Measurements from ENCODE around the gene RAD51C.
"Not testable (repeated sequence)": the region's sequence is repeated elsewhere in the genome, so short reads cannot be mapped to it uniquely, and the experiment has no call there.

Gene RAD51C

DNA sequence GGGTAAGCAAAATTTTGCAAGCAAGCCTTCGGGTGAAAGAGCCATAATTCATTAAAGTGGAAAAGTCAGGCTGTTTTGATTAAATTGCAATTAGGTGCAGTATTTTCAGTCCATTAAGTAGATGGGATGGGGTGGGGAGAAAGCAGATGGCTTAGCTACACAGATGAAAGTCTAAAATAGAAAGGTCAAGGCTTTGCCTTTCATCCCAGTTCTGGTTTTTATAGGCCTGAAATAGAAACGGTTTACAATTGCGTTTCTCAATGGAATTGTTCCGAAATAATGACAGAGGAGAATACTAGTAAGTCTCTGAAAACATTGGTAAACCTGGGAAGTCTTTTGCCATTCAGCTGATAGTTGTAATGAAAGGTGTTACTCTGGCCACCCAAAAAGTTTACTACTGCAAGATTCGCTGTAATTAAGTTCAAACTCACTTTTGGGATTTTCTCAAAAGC lies 64.8 kb downstream of the RAD51C start:
- Histone ChIP-seq H3K9ac (ENCODE audit: low read depth in 1 of 2, low read length in 2 of 2) (no peak overlapping the region), H3K9me3 (ENCODE audit: control insufficient read depth in 2 of 2, low read length in 2 of 2) (no peaks in the 10 kb centered on the region), H3K4me3 (ENCODE audit: low read length in 2 of 2) (peak overlapping the region in 1 of 2 donors; percentile 71), H3K36me3 (ENCODE audit: control insufficient read depth in 2 of 2, insufficient read depth in 2 of 2, low read length in 2 of 2) (no peaks in the 10 kb centered on the region), H3K4me1 (ENCODE audit: control insufficient read depth in 2 of 2, insufficient read depth in 2 of 2, low read length in 2 of 2) (peaks cover 0 to 2% of the 10 kb centered on the region in 2 donors), H3K27ac (ENCODE audit: low read depth in 2 of 2, low read length in 2 of 2) (no peak overlapping the region), H3K27me3 (ENCODE audit: control insufficient read depth in 2 of 2, insufficient read depth in 2 of 2, low read length in 2 of 2) (peaks cover 28 to 29% of the 10 kb centered on the region in 2 donors)

DNA sequence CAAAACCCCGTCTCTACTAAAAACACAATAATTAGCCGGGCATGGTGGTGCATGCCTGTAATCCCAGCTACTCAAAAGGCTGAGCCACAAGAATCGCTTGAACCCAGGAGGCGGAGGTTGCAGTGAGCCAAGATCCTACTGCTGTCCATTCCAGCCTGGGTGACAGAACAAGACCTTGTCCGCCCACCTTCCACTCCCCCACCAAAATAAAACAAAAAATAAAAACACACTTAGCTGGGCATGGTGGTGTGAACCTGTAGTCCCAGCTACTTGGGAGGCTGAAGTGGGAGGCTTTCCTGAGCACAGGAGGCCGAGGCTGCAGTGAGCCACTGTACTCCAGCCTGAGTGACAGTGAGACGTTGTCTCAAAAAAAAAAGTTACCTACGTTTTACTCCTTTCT lies 66.5 kb downstream of the RAD51C start:
- H3K27me3 ChIP-seq (ENCODE audit: control insufficient read depth in 2 of 2, insufficient read depth in 2 of 2, low read length in 2 of 2) = peaks cover 28 to 29% of the 10 kb centered on the region in 2 donors
- peaks cover 0 to 2% of the 10 kb centered on the region in 2 donors for H3K4me1 ChIP-seq (ENCODE audit: control insufficient read depth in 2 of 2, insufficient read depth in 2 of 2, low read length in 2 of 2)
- no peaks in the 10 kb centered on the region for H3K36me3 ChIP-seq (ENCODE audit: control insufficient read depth in 2 of 2, insufficient read depth in 2 of 2, low read length in 2 of 2)
- H3K9me3 ChIP-seq (ENCODE audit: control insufficient read depth in 2 of 2, low read length in 2 of 2) = no peaks in the 10 kb centered on the region
- no peak overlapping the region for H3K9ac ChIP-seq (ENCODE audit: low read depth in 1 of 2, low read length in 2 of 2)
- H3K27ac ChIP-seq (ENCODE audit: low read depth in 2 of 2, low read length in 2 of 2) = no peak overlapping the region
- no peak overlapping the region for H3K4me3 ChIP-seq (ENCODE audit: low read length in 2 of 2)

DNA sequence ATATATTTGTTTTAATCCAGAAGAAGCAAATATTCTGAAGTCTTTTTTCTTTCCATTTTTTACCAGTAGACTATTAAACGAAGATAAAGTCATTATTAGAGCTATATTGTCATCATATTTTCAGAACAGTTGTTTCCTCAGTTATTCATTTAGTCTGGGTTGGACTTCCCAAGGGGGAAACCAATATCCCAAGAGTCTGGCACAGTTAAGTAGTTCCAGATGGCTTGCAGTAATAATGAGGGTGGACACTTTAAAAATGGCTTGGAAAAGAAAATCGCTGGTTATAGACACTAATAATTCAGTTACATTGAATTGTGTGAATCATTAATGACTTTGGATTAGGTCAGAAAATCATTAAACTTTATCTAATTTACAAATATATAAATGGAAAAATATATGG lies 67.1 kb downstream of the RAD51C start:
- Histone ChIP-seq H3K4me1 (ENCODE audit: control insufficient read depth in 2 of 2, insufficient read depth in 2 of 2, low read length in 2 of 2) (peaks cover 0 to 2% of the 10 kb centered on the region in 2 donors), H3K4me3 (ENCODE audit: low read length in 2 of 2) (no peak overlapping the region), H3K27ac (ENCODE audit: low read depth in 2 of 2, low read length in 2 of 2) (no peak overlapping the region), H3K9ac (ENCODE audit: low read depth in 1 of 2, low read length in 2 of 2) (no peak overlapping the region), H3K36me3 (ENCODE audit: control insufficient read depth in 2 of 2, insufficient read depth in 2 of 2, low read length in 2 of 2) (no peaks in the 10 kb centered on the region), H3K27me3 (ENCODE audit: control insufficient read depth in 2 of 2, insufficient read depth in 2 of 2, low read length in 2 of 2) (peaks cover 28 to 29% of the 10 kb centered on the region in 2 donors), H3K9me3 (ENCODE audit: control insufficient read depth in 2 of 2, low read length in 2 of 2) (no peaks in the 10 kb centered on the region)

DNA sequence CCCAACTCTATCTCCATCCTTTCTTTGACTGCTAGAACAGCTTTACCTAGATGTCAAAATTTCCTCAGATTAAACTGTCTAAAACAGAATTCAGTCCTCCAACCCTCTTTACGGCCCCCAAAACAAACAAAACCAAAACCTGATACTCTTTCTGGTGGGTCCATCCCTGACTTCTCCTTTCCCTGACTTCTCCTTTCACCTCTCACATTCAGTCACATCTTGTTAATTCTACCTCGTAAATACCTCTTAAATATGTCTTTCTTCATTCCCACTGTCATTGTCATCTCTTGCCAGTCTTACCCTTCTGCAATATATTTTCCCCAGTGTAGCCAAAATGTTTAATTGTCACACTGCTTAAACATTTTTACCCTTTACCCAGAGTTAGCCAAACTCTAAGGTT lies 67.8 kb downstream of the RAD51C start:
- Histone ChIP-seq H3K4me1 (ENCODE audit: control insufficient read depth in 2 of 2, insufficient read depth in 2 of 2, low read length in 2 of 2) (peaks cover 0 to 2% of the 10 kb centered on the region in 2 donors), H3K27me3 (ENCODE audit: control insufficient read depth in 2 of 2, insufficient read depth in 2 of 2, low read length in 2 of 2) (peaks cover 28 to 29% of the 10 kb centered on the region in 2 donors), H3K27ac (ENCODE audit: low read depth in 2 of 2, low read length in 2 of 2) (no peak overlapping the region), H3K9me3 (ENCODE audit: control insufficient read depth in 2 of 2, low read length in 2 of 2) (no peaks in the 10 kb centered on the region), H3K9ac (ENCODE audit: low read depth in 1 of 2, low read length in 2 of 2) (no peak overlapping the region), H3K36me3 (ENCODE audit: control insufficient read depth in 2 of 2, insufficient read depth in 2 of 2, low read length in 2 of 2) (no peaks in the 10 kb centered on the region), H3K4me3 (ENCODE audit: low read length in 2 of 2) (no peak overlapping the region)

DNA sequence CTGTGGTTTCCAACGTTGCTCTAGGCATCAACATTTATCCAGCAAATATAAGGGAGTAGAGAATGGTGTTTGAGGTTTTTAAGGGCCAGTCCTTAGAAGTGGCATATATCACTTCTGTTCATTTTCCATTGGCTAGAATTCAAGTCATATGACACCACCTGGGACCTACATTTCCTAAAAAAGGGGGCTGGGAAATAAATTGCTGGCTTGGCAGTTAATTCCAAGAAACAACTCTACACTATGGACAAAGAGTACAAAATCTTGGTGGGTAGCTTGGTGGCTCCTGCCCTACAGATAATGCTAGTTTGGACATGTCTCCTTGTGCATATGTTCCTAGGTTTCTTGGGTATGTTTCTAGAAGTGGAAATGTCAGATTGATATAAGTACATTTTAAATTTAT lies 70.9 kb downstream of the RAD51C start:
- H3K9me3 ChIP-seq (ENCODE audit: control insufficient read depth in 2 of 2, low read length in 2 of 2) = no peaks in the 10 kb centered on the region
- H3K27me3 ChIP-seq (ENCODE audit: control insufficient read depth in 2 of 2, insufficient read depth in 2 of 2, low read length in 2 of 2) = peaks cover 5 to 7% of the 10 kb centered on the region in 2 donors
- no peak overlapping the region for H3K9ac ChIP-seq (ENCODE audit: low read depth in 1 of 2, low read length in 2 of 2)
- H3K4me3 ChIP-seq (ENCODE audit: low read length in 2 of 2) = no peak overlapping the region
- no peaks in the 10 kb centered on the region for H3K36me3 ChIP-seq (ENCODE audit: control insufficient read depth in 2 of 2, insufficient read depth in 2 of 2, low read length in 2 of 2)
- H3K4me1 ChIP-seq (ENCODE audit: control insufficient read depth in 2 of 2, insufficient read depth in 2 of 2, low read length in 2 of 2) = no peaks in the 10 kb centered on the region
- no peak overlapping the region for H3K27ac ChIP-seq (ENCODE audit: low read depth in 2 of 2, low read length in 2 of 2)

DNA sequence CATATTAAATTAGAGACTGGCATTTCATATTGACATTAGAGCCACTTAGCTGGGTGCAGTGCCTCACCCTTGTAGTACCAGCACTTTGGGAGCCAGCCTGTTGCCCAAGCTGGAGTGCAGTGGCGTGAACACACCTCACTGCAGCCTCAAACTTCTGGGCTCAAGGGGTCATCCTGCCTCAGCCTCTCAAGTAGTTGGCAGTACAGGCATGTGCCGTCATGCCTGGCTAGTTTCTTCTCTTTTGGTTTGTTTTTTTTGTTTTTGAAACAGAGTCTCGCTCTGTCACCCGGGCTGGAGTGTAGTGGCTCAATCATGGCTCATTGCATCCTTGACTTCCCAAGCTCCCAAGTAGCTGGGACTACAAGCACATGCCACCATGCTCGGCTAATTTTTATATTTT lies 72.0 kb downstream of the RAD51C start:
- Histone ChIP-seq H3K27ac (ENCODE audit: low read depth in 2 of 2, low read length in 2 of 2) (no peak overlapping the region), H3K4me1 (ENCODE audit: control insufficient read depth in 2 of 2, insufficient read depth in 2 of 2, low read length in 2 of 2) (no peaks in the 10 kb centered on the region), H3K27me3 (ENCODE audit: control insufficient read depth in 2 of 2, insufficient read depth in 2 of 2, low read length in 2 of 2) (peaks cover 0 to 4% of the 10 kb centered on the region in 2 donors), H3K9ac (ENCODE audit: low read depth in 1 of 2, low read length in 2 of 2) (no peak overlapping the region), H3K9me3 (ENCODE audit: control insufficient read depth in 2 of 2, low read length in 2 of 2) (no peaks in the 10 kb centered on the region), H3K36me3 (ENCODE audit: control insufficient read depth in 2 of 2, insufficient read depth in 2 of 2, low read length in 2 of 2) (no peaks in the 10 kb centered on the region), H3K4me3 (ENCODE audit: low read length in 2 of 2) (no peak overlapping the region)

DNA sequence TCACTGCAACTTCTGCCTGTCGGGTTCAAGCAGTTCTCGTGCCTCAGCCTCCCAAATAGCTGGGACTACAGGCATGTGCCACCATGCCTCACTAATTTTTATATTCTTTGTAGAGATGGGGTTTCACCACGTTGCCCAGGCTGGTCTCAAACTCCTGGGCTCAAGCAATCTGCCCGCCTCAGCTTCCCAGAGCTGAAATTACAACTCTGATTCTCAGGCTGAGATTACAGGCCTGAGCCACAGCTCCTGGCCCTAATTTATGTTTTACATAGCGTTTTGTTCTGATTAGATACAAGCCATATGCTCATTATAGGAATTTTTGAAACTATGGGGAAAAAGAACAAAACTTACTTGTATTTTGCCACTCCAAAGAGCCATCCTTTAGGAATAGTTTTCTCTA lies 86.1 kb downstream of the RAD51C start:
- H3K4me1 ChIP-seq (ENCODE audit: control insufficient read depth in 2 of 2, insufficient read depth in 2 of 2, low read length in 2 of 2); H3K27me3 ChIP-seq (ENCODE audit: control insufficient read depth in 2 of 2, insufficient read depth in 2 of 2, low read length in 2 of 2); H3K27ac ChIP-seq (ENCODE audit: low read depth in 2 of 2, low read length in 2 of 2); H3K36me3 ChIP-seq (ENCODE audit: control insufficient read depth in 2 of 2, insufficient read depth in 2 of 2, low read length in 2 of 2); H3K9ac ChIP-seq (ENCODE audit: low read depth in 1 of 2, low read length in 2 of 2); H3K4me3 ChIP-seq (ENCODE audit: low read length in 2 of 2); H3K9me3 ChIP-seq (ENCODE audit: control insufficient read depth in 2 of 2, low read length in 2 of 2): not testable (repeated sequence)

DNA sequence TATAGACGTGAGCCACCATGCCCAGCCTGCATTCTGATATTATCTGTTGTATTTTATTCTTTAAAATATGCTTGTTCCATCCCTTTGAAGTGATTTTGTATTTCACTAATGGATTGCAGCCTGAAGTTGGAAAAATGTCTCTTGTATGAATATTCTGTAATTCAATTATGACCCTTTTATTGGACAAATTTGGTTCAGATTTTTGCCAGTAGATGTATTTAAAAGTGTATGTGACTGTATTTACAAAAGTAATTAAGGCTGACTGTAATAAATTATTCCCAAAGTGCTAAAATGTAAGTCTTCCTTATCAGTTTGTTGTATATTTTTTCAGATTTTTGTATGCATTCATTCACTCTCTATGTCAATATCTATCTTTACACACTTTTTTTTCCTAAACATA lies 87.0 kb downstream of the RAD51C start:
- H3K27me3 ChIP-seq (ENCODE audit: control insufficient read depth in 2 of 2, insufficient read depth in 2 of 2, low read length in 2 of 2) = no peaks in the 10 kb centered on the region
- H3K9me3 ChIP-seq (ENCODE audit: control insufficient read depth in 2 of 2, low read length in 2 of 2) = no peaks in the 10 kb centered on the region
- no peak overlapping the region for H3K4me3 ChIP-seq (ENCODE audit: low read length in 2 of 2)
- no peak overlapping the region for H3K27ac ChIP-seq (ENCODE audit: low read depth in 2 of 2, low read length in 2 of 2)
- H3K4me1 ChIP-seq (ENCODE audit: control insufficient read depth in 2 of 2, insufficient read depth in 2 of 2, low read length in 2 of 2) = no peaks in the 10 kb centered on the region
- H3K9ac ChIP-seq (ENCODE audit: low read depth in 1 of 2, low read length in 2 of 2) = no peak overlapping the region
- H3K36me3 ChIP-seq (ENCODE audit: control insufficient read depth in 2 of 2, insufficient read depth in 2 of 2, low read length in 2 of 2) = no peaks in the 10 kb centered on the region

DNA sequence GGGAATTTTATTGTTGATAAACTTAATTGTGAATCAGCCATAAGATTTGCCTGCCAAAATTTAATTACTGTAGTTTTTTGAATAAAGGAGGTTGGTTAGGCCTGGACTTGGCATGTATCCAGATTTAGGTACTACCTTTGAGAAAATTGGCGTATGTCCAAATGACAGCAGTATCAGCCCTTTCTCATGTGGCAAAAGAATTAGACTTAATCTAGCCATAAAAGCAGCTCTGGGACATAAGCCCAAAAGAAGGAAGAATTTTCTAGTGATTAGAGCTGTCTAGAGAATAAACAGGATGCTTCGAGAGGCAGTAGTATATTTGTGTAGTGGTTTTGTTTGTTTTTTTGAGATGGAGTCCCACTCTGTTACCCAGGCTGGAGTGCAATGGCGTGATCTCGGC lies 91.0 kb downstream of the RAD51C start:
- no peak overlapping the region for H3K27ac ChIP-seq (ENCODE audit: low read depth in 2 of 2, low read length in 2 of 2)
- no peaks in the 10 kb centered on the region for H3K9me3 ChIP-seq (ENCODE audit: control insufficient read depth in 2 of 2, low read length in 2 of 2)
- no peaks in the 10 kb centered on the region for H3K36me3 ChIP-seq (ENCODE audit: control insufficient read depth in 2 of 2, insufficient read depth in 2 of 2, low read length in 2 of 2)
- no peak overlapping the region for H3K4me3 ChIP-seq (ENCODE audit: low read length in 2 of 2)
- H3K27me3 ChIP-seq (ENCODE audit: control insufficient read depth in 2 of 2, insufficient read depth in 2 of 2, low read length in 2 of 2) = peaks cover 0 to 4% of the 10 kb centered on the region in 2 donors
- no peaks in the 10 kb centered on the region for H3K4me1 ChIP-seq (ENCODE audit: control insufficient read depth in 2 of 2, insufficient read depth in 2 of 2, low read length in 2 of 2)
- no peak overlapping the region for H3K9ac ChIP-seq (ENCODE audit: low read depth in 1 of 2, low read length in 2 of 2)

DNA sequence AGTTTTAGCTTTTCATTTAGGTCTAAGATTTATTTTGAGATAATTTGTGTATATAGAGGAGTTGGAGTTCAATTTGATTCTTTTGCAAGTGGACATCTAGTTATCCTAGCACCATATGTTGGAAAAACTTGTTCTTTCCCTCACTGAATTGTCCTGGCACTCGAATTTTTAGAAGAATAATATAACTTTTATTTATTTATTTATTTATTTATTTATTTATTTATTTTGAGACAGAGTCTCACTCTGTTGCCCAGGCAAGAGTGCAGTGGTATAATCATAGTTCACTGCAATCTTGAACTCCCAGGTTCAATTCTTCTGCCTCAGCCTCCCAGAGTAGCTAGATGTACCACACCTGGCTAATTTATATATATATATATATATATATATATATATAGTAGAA lies 92.7 kb downstream of the RAD51C start:
- H3K27me3 ChIP-seq (ENCODE audit: control insufficient read depth in 2 of 2, insufficient read depth in 2 of 2, low read length in 2 of 2) = peaks cover 0 to 4% of the 10 kb centered on the region in 2 donors

More for the DNA sequence above, 92.7 kb downstream of the RAD51C start:
- Histone ChIP-seq H3K9ac (ENCODE audit: low read depth in 1 of 2, low read length in 2 of 2) (no peak overlapping the region), H3K36me3 (ENCODE audit: control insufficient read depth in 2 of 2, insufficient read depth in 2 of 2, low read length in 2 of 2) (no peaks in the 10 kb centered on the region), H3K27ac (ENCODE audit: low read depth in 2 of 2, low read length in 2 of 2) (no peak overlapping the region), H3K9me3 (ENCODE audit: control insufficient read depth in 2 of 2, low read length in 2 of 2) (no peaks in the 10 kb centered on the region), H3K4me1 (ENCODE audit: control insufficient read depth in 2 of 2, insufficient read depth in 2 of 2, low read length in 2 of 2) (no peaks in the 10 kb centered on the region), H3K4me3 (ENCODE audit: low read length in 2 of 2) (no peak overlapping the region)

All from mucosa of rectum (tissue), 2 donors.